HG03571 (cell line): Measurements from ENCODE around the gene TMEM135.

Source experiments
- ATAC-seq: cut with Tn5 transposase; IDR thresholded peaks from one replicate; pipeline ENCODE4 v1.9.1; 2021; ENCODE audit not compliant: unreplicated experiment

The TMEM135 gene

GRCh38 chr11:87190071-87190470 is 152.3 kb downstream of the TMEM135 start:
- ATAC-seq = no peak

- ATAC-seq = no peak
Observed at GRCh38 chr11:87193756-87194470, 156.2 kb downstream of the TMEM135 start.

DNA sequence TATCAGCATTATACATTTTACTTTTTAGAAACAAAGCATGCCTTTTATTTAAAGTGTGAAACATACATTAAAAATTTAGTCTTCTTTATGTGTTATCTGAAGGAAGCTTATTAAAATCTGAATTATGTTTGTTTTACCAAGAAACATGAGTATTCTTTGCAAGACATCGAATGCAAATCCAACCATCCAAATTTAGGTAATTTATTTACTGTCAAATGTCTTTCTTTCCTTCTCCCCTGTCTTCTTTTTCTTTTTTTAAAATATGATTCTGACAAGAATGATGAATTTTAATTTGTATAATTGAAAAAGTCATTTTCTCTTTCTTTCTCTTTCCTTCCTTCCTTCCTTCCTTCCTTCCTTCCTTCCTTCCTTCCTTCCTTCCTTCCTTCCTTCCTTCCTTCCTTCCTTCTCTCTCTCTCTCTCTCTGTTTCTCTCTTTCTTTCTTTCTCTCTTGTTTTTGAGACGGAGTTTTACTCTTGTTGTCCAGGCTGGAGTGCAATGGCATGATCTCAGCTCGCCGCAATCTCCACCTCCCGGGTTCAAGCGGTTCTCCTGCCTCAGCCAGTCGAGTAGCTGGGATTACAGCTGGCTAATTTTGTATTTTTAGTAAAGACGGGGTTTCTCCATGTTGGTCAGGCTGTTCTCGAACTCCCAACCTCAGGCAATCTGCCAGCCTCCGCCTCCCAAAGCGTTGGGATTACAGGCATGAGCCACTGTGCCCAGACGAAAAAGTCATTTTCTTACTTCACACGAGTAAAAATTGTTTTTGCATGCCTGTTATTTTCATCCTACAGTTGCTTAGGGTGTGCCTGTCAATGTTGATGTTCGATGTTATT is 157.5 kb downstream of the TMEM135 start:
- no peak for ATAC-seq

DNA sequence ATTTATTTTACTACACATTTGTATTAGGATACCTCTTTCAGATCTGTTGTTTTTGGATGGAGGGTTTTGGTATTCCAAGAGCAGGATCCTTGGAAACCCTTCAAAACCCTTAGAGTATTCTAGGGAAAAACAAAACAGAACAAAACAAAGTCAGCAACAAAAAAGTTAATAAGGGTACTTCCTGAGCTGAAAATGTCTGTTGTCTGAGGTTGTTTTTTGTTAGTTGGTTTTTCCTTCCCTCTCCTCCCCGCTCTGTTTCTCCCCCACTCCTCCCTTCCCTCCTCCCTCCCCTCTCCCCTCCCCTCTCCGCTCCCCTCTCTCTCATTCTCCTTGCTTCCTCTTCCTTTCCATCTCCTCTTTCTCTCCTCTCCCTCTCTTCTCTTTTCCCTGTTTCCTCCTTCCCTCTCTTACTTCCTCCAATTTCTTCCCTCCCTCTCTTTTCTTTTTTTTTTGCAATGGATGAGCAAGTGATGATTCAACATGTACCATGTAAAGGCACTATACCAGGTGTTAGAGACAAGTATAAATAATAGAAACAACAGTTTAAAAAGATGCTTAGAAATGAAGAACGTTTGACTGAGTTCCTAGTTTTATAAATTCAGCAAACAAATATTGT is 160.6 kb downstream of the TMEM135 start:
- no peak for ATAC-seq

DNA sequence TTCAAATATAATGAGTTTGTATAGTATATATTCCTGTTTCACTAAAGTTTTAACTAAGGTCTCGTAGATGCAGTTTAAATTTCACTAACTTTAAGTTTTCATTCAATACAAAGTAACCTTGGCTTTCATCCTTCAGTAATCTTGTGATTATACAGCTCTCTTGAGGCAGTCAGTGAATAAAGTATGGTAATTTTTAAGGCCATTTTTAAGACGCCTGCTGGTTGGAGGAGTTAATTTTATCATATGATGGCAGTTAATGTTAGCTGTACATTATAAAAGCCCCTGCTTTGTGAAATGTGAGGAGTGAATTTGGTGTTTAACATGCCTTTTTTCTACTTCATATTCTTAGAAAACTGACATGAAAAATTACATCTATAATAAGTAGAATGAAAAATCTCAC is 163.6 kb downstream of the TMEM135 start:
- ATAC-seq = no peak

GRCh38 chr11:87203907-87204602 is 166.3 kb downstream of the TMEM135 start:
- no peak for ATAC-seq

DNA sequence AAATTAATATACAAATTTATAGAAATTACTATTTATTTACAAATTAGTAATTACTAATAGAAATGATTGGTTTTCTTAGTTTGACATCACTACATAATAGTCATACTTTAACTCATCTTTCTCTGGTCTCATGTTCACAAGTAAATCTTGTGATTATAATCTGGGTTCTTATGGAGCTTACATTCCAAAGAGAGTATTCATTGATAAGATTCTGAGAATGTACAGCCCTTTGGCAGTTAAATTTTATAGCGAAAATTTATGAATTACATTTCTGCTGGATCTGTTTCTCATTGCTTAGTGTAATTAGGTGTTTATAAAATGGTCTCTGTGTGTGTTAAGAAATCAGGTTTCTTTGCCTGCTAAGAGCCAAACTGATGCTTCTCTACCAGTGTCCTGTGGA is 175.2 kb downstream of the TMEM135 start:
- ATAC-seq = no peak

GRCh38 chr11:87213444-87213843 is 175.7 kb downstream of the TMEM135 start:
- no peak for ATAC-seq

GRCh38 chr11:87215236-87215635 is 177.5 kb downstream of the TMEM135 start:
- no peak for ATAC-seq

DNA sequence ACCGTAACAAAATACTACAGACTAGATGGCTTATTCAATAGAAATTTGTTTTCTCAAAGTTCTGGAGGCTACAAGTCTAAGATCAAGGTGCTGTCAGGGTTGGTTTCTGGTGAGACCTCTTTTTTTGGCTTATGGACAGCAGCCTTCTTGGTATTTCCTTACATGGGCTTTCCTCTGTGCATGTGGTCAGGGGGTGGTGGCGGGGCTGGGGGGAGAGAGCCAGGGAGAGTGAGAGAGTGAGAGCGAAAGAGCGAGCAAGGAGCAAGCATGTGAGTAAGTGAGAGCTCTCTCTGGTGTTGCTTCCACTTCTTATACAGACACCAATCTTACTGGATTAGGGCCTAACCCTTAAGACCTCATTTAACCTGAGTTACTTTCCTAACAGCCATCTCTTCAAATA is 181.5 kb downstream of the TMEM135 start:
- ATAC-seq = no peak

- no peak for ATAC-seq
Observed at GRCh38 chr11:87223816-87224215, 186.1 kb downstream of the TMEM135 start.

DNA sequence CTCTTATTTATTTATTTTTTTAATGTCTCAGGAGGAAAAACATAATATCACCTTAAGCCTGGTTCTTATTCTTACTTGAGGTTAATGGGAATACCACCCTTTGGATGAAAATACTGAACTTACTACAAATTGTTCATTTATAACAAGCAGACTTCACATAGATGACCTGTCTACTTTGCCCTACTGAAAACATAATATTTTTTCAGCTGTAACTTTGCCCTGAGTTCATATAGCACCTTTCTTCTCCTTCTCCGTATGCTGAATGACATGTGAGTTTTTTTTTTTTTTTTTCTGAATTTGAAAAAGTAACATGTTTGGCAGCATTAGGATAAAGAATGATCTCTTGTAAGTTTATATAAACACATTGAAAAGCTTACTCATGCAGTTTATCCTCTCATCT is 186.8 kb downstream of the TMEM135 start:
- ATAC-seq = no peak

GRCh38 chr11:87228820-87229219 is 191.1 kb downstream of the TMEM135 start:
- ATAC-seq = no peak

GRCh38 chr11:87230995-87231394 is 193.3 kb downstream of the TMEM135 start:
- ATAC-seq = no peak

- no peak for ATAC-seq
Observed at GRCh38 chr11:87232320-87232719, 194.6 kb downstream of the TMEM135 start.

DNA sequence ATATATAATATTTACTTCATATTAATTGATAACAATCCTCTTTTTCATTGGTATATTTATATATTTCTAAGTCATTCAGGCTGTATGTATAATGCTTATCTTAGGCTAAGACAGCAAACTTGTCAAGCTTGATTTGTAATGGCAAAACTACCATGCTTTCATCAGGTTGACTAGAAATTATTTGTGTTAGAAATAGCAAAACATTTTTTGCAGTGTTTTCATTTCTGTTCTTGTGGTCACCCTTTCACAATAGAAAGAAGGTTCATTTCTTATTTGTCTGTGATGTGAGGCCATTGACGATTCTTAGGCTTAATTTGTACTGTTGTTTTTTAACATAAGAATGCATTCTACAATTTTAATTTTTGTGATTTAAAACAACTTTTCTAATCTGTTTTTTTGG is 197.6 kb downstream of the TMEM135 start:
- ATAC-seq = no peak

DNA sequence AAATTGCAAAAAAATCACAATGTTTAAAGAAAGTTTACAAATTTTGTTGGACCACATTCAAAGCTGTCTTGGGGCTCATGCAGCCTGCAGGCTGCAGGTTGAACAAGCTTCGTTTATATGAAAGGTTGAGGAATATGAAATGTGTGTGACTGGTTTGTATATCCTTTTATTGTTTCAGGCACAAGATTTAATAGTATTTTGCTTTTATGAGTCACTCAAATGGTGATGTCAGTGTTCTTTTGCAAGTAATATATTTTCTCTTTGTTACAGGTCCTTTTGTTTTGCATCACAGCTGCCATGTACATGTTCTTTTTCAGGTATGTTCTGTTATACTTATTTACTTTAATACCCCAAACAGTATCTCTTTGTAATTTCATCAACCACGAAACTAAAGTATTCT is 198.6 kb downstream of the TMEM135 start:
- ATAC-seq = no peak

DNA sequence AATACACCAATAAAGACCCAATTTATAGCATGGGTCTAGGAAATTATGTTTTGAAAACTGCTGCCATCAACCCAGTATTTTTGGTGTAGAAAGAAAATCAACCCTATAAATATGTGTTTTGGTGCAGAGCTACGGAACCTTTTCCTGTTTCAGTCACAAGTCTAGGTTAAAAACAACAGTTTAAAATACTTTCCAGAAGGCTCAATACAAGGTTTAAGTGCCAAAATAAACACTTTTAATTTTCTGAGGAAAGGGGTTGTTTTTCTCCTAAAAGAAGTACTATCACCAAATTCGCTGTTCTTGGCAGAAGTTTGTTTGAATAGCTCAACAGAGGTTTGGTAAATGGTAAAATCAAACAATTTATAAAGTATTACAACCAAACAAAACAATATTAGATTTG is 201.3 kb downstream of the TMEM135 start:
- ATAC-seq = no peak

- ATAC-seq = no peak
Observed at GRCh38 chr11:87239531-87239930, 201.8 kb downstream of the TMEM135 start.

DNA sequence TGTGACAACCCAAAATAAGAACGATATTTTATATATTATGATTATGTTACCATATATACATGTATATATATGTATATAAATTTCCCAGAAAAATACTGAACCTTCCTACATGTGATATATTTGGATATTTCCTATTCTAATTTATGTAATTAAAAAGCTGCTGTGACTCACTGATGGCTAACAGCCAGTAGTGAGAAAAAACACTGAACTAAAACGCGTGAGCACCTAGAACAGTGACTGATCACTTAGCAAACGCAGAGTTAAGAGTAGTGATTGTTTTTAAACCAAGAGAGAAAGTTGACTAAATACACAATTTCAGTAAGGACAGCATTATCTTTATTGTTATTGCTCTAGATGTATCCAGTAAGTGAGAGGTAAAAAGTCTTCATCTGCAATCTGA is 213.8 kb downstream of the TMEM135 start:
- ATAC-seq = no peak

GRCh38 chr11:87252869-87253268 is 215.1 kb downstream of the TMEM135 start:
- no peak for ATAC-seq
